Measurements from ENCODE around the gene ZCCHC9.
"Not testable (repeated sequence)": the region's sequence is repeated elsewhere in the genome, so short reads cannot be mapped to it uniquely, and the experiment has no call there.

The ZCCHC9 gene

GRCh38 chr5:81308836-81309235, 7.4 kb downstream of the ZCCHC9 start:
- no peak for DNase-seq

- no peak for DNase-seq
Measured at GRCh38 chr5:81310402-81311063, 9.1 kb downstream of the ZCCHC9 start.

- no peak for DNase-seq
Measured at GRCh38 chr5:81313278-81313677, 11.9 kb downstream of the ZCCHC9 start.

GRCh38 chr5:81313686-81314085, 12.3 kb downstream of the ZCCHC9 start:
- DNase-seq, result no peak

- no peak for DNase-seq
Measured at GRCh38 chr5:81314581-81314980, 13.2 kb downstream of the ZCCHC9 start.

GRCh38 chr5:81315336-81315735, 13.9 kb downstream of the ZCCHC9 start:
- no peak for DNase-seq

GRCh38 chr5:81315830-81316229, 14.4 kb downstream of the ZCCHC9 start:
- no peak for DNase-seq

GRCh38 chr5:81316571-81316970, 15.2 kb downstream of the ZCCHC9 start:
- no peak for DNase-seq

GRCh38 chr5:81317536-81317935, 16.1 kb downstream of the ZCCHC9 start:
- DNase-seq, result no peak

GRCh38 chr5:81326554-81326953, 25.2 kb downstream of the ZCCHC9 start:
- DNase-seq, result no peak

GRCh38 chr5:81334304-81335061, 33.1 kb downstream of the ZCCHC9 start:
- no peak for DNase-seq

- no peak for DNase-seq
Measured at GRCh38 chr5:81335946-81336345, 34.6 kb downstream of the ZCCHC9 start.

- DNase-seq, result no peak
Measured at GRCh38 chr5:81336556-81336955, 35.2 kb downstream of the ZCCHC9 start.

GRCh38 chr5:81337803-81338202, 36.4 kb downstream of the ZCCHC9 start:
- no peak for DNase-seq

GRCh38 chr5:81338213-81338612, 36.8 kb downstream of the ZCCHC9 start:
- DNase-seq, result not testable (repeated sequence)

GRCh38 chr5:81344736-81345135, 43.3 kb downstream of the ZCCHC9 start:
- DNase-seq, result no peak

- no peak for DNase-seq
Measured at GRCh38 chr5:81345411-81346003, 44.1 kb downstream of the ZCCHC9 start.

- DNase-seq, result no peak
Measured at GRCh38 chr5:81349161-81349560, 47.8 kb downstream of the ZCCHC9 start.

GRCh38 chr5:81350507-81350906, 49.1 kb downstream of the ZCCHC9 start:
- no peak for DNase-seq

- no peak for DNase-seq
Measured at GRCh38 chr5:81353189-81353588, 51.8 kb downstream of the ZCCHC9 start.

- DNase-seq, result no peak
Measured at GRCh38 chr5:81354093-81354492, 52.7 kb downstream of the ZCCHC9 start.

- no peak for DNase-seq
Measured at GRCh38 chr5:81355291-81356251, 54.2 kb downstream of the ZCCHC9 start.

GRCh38 chr5:81359108-81359507, 57.7 kb downstream of the ZCCHC9 start:
- no peak for DNase-seq

Measured in stimulated activated CD4-positive, alpha-beta T cell treated with anti-CD3 and anti-CD28 coated beads, Interleukin-4, amount 100 ng/mL, for 24 hours (primary cell).